Measurements from ENCODE around the gene ENSA.
"Not testable (repeated sequence)": the region's sequence is repeated elsewhere in the genome, so short reads cannot be mapped to it uniquely, and the experiment has no call there.

ENSA gene

DNA sequence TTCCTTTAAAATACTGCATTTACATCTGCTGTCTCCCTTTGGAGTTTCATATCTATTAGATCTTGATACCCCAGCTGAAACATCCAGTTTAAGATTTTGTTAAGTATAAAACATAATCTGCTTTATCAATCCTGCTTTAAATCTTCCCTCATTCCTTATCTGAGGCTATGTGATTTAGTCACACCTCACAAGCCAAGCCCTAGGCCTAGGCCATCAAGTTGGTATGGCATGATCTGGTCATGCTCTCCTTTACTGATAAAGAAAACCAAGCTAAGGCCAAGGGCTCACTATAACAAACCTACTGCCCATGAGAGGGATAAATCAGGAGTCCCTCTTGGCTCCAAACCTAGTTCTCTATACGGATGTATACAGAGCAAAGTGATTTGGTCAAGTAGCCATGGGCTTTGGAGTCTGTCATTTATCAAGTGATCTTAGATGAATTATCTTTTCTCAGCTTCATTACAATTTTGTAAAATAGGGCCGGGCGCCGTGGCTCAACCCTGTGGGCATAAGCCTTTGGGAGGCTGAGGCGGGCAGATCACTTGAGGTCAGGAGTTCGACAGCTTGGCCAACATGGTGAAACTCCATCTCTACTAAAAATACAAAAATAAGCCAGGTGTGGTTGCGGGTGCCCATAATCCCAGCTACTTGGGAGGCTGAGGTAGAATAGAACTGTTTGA, 22.8 kb downstream of the ENSA start:
- DNase-seq (ENCODE audit: low read depth) = no peak
- TF ChIP-seq CTCF (conservative IDR thresholded peaks at IDR 0.05; ENCODE audit: low read depth, low read length) = no peak
- H3K4me3 ChIP-seq (ENCODE audit: low read depth, low read length) = no peak overlapping the region

DNA sequence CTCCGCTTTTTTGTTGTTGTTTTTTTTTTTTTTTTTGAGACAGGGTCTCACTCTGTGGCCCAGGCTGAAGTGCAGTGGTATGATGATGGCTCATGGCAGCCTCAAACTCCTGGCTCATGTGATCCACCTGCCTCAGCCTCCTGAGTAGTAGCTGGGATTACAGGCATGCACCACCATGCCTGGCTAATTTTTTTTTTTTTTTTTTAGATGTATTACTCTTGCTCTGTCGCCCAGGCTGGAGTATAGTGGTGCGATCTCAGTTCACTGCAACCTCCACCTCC, 24.0 kb downstream of the ENSA start:
- not testable (repeated sequence) for H3K4me3 ChIP-seq (ENCODE audit: low read depth, low read length); DNase-seq (ENCODE audit: low read depth)

- no peak for DNase-seq (ENCODE audit: low read depth)
- no peak for TF ChIP-seq CTCF (conservative IDR thresholded peaks at IDR 0.05; ENCODE audit: low read depth, low read length)
- no peak overlapping the region for H3K4me3 ChIP-seq (ENCODE audit: low read depth, low read length)
Observed at GRCh38 chr1:150604226-150604588, 25.2 kb downstream of the ENSA start.

DNA sequence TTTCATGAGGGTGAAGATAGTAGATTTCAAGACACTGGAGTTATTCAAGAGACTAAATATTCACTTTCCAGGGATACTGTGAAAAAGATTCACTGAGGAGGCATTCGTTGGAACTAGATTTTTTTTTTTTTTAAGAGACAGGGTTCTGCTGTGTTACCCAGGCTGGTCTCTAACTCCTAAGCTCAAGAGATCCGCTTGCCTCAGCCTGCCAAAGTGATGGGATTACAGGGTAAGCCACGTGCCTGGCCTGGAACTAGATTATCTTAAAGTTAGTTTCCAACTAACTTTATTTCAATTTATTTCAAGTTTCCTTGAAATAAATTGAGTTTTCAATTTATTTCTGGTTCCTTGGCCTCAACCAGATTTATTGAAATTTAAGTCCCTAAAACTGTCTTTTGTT, 25.7 kb downstream of the ENSA start:
- DNase-seq (ENCODE audit: low read depth) = no peak
- no peak for TF ChIP-seq CTCF (conservative IDR thresholded peaks at IDR 0.05; ENCODE audit: low read depth, low read length)
- H3K4me3 ChIP-seq (ENCODE audit: low read depth, low read length) = no peak overlapping the region

DNA sequence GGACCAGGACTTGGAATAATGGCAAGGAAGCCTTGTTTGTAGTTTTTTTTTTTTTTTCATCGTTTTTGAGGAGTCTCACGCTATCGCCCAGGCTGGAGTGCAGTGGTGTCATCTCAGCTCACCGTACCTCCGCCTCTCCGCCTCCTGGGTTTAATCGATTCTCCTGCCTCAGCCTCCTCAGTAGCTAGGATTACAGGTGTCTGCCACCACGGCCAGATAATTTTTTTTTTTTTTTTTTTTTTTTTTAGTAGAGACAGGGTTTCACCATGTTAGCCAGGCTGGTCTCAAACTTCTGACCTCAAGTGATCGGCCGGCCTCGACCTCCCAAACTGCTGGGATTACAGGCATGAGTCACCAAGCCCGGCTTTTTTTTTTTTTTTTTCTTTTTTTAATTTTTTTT, 27.0 kb downstream of the ENSA start:
- not testable (repeated sequence) for DNase-seq (ENCODE audit: low read depth); H3K4me3 ChIP-seq (ENCODE audit: low read depth, low read length)

DNA sequence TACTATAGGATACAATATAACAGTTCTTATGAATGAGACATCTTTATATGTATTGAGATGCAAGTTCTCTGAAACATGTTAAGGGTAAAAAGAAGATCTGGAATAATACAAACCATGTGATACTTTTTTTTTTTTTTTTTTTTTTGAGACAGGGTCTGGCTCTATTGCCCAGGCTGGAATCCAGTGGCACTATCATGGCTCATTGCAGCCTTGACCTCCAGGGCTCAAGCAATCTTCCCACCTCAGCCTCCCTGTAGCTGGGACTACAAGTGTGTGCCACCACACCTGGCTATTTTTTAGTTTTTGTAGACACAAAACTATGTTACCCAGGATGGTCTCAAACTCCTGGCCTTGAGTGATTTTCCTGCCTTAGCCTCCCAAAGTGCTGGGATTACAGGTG, 27.9 kb downstream of the ENSA start:
- no peak for DNase-seq (ENCODE audit: low read depth)
- no peak for TF ChIP-seq CTCF (conservative IDR thresholded peaks at IDR 0.05; ENCODE audit: low read depth, low read length)
- H3K4me3 ChIP-seq (ENCODE audit: low read depth, low read length) = no peak overlapping the region

- not testable (repeated sequence) for H3K4me3 ChIP-seq (ENCODE audit: low read depth, low read length); DNase-seq (ENCODE audit: low read depth)
Observed at GRCh38 chr1:150598346-150598745, 31.1 kb downstream of the ENSA start.

- H3K4me3 ChIP-seq (ENCODE audit: low read depth, low read length) = no peak overlapping the region
- DNase-seq (ENCODE audit: low read depth) = no peak
- no peak for TF ChIP-seq CTCF (conservative IDR thresholded peaks at IDR 0.05; ENCODE audit: low read depth, low read length)
Observed at GRCh38 chr1:150596976-150597375, 32.4 kb downstream of the ENSA start.

Data from choroid plexus epithelial cell (primary cell).